Esophagus muscularis mucosa (tissue), 3 donors: ENCODE data around the gene TRMO.

Source experiments
- CTCF ChIP-seq, 3 experiments: fragments of 200-600 bp in 2 of 3; fragments of 450-650 bp in 1 of 3; sonication (generic) in 2 of 3; IDR thresholded peaks; one replicate each; pipeline ENCODE4 v1.5.1; 2017 to 2019; ENCODE audit warnings: antibody characterized with exemption in 3 of 3, mild to moderate bottlenecking in 2 of 3, moderate library complexity in 1 of 3
- EP300 ChIP-seq: sonication (generic); formaldehyde crosslinking; IDR thresholded peaks from one replicate; pipeline ENCODE4 v1.6.1; 2017; ENCODE audit warnings: antibody characterized with exemption

GRCh38 chr9:97933297-97933998 lies 11.1 kb upstream of the TRMO start:
- no peak for TF ChIP-seq CTCF (IDR thresholded peaks at IDR 0.05)
- TF ChIP-seq EP300, result no peak
